NB4 (cell line): Measurements from ENCODE around the gene CACNA2D4.

Experiments
- CTCF ChIP-seq: IDR thresholded peaks from one replicate; pipeline ENCODE4 v1.5.1; 2012; ENCODE audit warnings: low read depth, low read length
- MAX ChIP-seq: IDR thresholded peaks from 2 replicates; pipeline ENCODE4 v1.6.1; 2011; ENCODE audit warnings: low read depth, low read length
- POLR2A ChIP-seq: IDR thresholded peaks from 2 replicates; pipeline ENCODE4 v1.6.1; 2011; ENCODE audit warnings: mild to moderate bottlenecking; ENCODE audit not compliant: insufficient read length; ENCODE audit errors: extremely low read depth

- TF ChIP-seq CTCF (no peak), POLR2A (no peak), MAX (no peak)
Observed at GRCh38 chr12:1855241-1855640, 63.2 kb downstream of the CACNA2D4 start.
